SU-DHL-6 (cell line): ENCODE results near the gene MT1X.

Experiments used
- H2AFZ ChIP-seq: fragments of 200-600 bp; sonication (generic); 2 replicates; pipeline ENCODE4 v1.6.1; 2014; ENCODE audit warnings: low read depth, mild to moderate bottlenecking, moderate library complexity, mixed read lengths, antibody characterized with exemption, low read length; ENCODE audit not compliant: severe bottlenecking
- H3F3A ChIP-seq: fragments of 200-600 bp; shearing (Covaris generic); 2 replicates; pipeline ENCODE4 v1.6.0; 2016; ENCODE audit warnings: antibody characterized with exemption, mild to moderate bottlenecking; ENCODE audit not compliant: insufficient read depth
- H3K27ac ChIP-seq: fragments of 200-600 bp; sonication (generic); 2 replicates; pipeline ENCODE4 v1.5.1; 2016; ENCODE audit warnings: low read depth, mild to moderate bottlenecking, low read length, moderate library complexity, mixed read lengths
- H3K27me3 ChIP-seq: fragments of 200-600 bp; sonication (generic), shearing (Covaris generic); 2 replicates; pipeline ENCODE4 v1.6.0; 2014; ENCODE audit warnings: mild to moderate bottlenecking, low read length
- H3K36me3 ChIP-seq: fragments of 200-600 bp; sonication (generic); 2 replicates; pipeline ENCODE4 v1.6.1; 2014; ENCODE audit warnings: mild to moderate bottlenecking, low read length, mixed read lengths
- H3K4me2 ChIP-seq: fragments of 300-600, 200-600 bp; shearing (Covaris generic), sonication (generic); 2 replicates; pipeline ENCODE4 v1.6.0; 2014; ENCODE audit warnings: low read length, low read depth, mild to moderate bottlenecking; ENCODE audit not compliant: poor library complexity, severe bottlenecking
- H3K4me3 ChIP-seq: fragments of 200-600 bp; sonication (generic); 2 replicates; pipeline ENCODE4 v1.5.1; 2014; ENCODE audit warnings: antibody characterized with exemption, low read length, mild to moderate bottlenecking, mixed read lengths; ENCODE audit not compliant: insufficient read depth, poor library complexity, severe bottlenecking
- H3K79me2 ChIP-seq: fragments of 200-600 bp; sonication (generic); 2 replicates; pipeline ENCODE4 v1.6.1; 2014; ENCODE audit warnings: mild to moderate bottlenecking, low read length, moderate library complexity; ENCODE audit not compliant: insufficient read depth
- H3K9ac ChIP-seq: fragments of 200-600 bp; sonication (generic); 2 replicates; pipeline ENCODE4 v1.7.0; 2014; ENCODE audit warnings: mild to moderate bottlenecking, low read length
- H3K9me2 ChIP-seq: fragments of 200-600 bp; sonication (generic); replicated peaks from 2 replicates; pipeline ENCODE4 v1.6.1; 2014; ENCODE audit warnings: low read length; ENCODE audit not compliant: insufficient read depth
- H3K9me3 ChIP-seq: fragments of 200-600 bp; sonication (generic); 2 replicates; pipeline ENCODE4 v1.6.1; 2014; ENCODE audit warnings: low read length, mixed read lengths; ENCODE audit not compliant: insufficient read depth
- H4K20me1 ChIP-seq: fragments of 200-600 bp; sonication (generic); 2 replicates; pipeline ENCODE4 v1.6.1; 2014; ENCODE audit warnings: low read depth, mild to moderate bottlenecking, antibody characterized with exemption, low read length, moderate library complexity, mixed read lengths
- EZH2phosphoT487 ChIP-seq: fragments of 200-600 bp; sonication (generic), shearing (Covaris generic); conservative IDR thresholded peaks from 2 replicates; pipeline ENCODE4 v1.6.1; 2018; ENCODE audit warnings: mild to moderate bottlenecking, antibody characterized with exemption, low read length, moderate library complexity, mixed read lengths
- TF ChIP-seq, protein P1 (sequence below): fragments of 200-600 bp; sonication (generic); IDR thresholded peaks from one replicate; pipeline ENCODE4 v1.5.1; 2017; ENCODE audit warnings: antibody characterized with exemption, mild to moderate bottlenecking, low read length, moderate library complexity; ENCODE audit not compliant: insufficient read depth, poor library complexity, severe bottlenecking

MT1X gene

DNA sequence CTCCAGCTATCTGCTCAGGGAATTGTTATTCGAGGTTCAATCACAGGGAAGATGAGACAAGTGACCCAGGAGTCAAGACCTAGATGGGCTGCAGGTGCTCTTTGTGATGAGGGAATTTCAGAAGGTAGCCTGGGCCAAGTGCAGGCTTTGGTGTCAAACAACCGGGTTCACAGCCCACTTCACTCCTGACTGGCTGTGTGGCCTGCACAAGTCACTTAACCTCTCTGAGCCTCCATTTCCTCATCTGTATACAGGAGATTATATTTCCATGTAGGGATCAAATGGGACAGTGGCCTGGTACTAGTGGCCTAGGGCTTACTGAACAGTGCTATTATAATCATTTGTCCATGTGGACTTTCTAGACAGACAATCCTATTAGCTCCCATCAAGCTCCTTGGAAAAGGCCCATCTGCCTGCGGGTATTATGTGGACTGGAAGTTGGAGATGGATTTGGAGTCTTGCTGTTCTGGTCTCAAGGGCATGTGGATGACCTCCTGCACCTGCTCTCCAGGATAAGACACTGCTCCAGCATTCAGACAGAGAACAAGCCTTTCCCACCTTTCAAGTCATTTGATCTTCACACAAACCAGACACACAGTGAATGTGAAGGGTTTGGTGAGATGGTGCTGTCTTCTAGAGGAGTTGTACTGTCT lies 3.1 kb upstream of the MT1X start:
- no peaks in the 10 kb centered on the region for H3K36me3 ChIP-seq
- H3K27me3 ChIP-seq, result no peaks in the 10 kb centered on the region
- H3K9me2 ChIP-seq, result no peaks in the 10 kb centered on the region
- no peaks in the 10 kb centered on the region for H4K20me1 ChIP-seq
- H3K4me3 ChIP-seq, result no peak overlapping the region
- no peaks in the 10 kb centered on the region for H3K79me2 ChIP-seq
- no peak overlapping the region for H3K9ac ChIP-seq
- no peak overlapping the region for H2AFZ ChIP-seq
- no peaks in the 10 kb centered on the region for H3K9me3 ChIP-seq
- no peak for TF ChIP-seq EZH2phosphoT487
- TF ChIP-seq, protein P1, sequence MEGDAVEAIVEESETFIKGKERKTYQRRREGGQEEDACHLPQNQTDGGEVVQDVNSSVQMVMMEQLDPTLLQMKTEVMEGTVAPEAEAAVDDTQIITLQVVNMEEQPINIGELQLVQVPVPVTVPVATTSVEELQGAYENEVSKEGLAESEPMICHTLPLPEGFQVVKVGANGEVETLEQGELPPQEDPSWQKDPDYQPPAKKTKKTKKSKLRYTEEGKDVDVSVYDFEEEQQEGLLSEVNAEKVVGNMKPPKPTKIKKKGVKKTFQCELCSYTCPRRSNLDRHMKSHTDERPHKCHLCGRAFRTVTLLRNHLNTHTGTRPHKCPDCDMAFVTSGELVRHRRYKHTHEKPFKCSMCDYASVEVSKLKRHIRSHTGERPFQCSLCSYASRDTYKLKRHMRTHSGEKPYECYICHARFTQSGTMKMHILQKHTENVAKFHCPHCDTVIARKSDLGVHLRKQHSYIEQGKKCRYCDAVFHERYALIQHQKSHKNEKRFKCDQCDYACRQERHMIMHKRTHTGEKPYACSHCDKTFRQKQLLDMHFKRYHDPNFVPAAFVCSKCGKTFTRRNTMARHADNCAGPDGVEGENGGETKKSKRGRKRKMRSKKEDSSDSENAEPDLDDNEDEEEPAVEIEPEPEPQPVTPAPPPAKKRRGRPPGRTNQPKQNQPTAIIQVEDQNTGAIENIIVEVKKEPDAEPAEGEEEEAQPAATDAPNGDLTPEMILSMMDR, result no peak
- no peaks in the 10 kb centered on the region for H3F3A ChIP-seq
- no peak overlapping the region for H3K27ac ChIP-seq
- no peak overlapping the region for H3K4me2 ChIP-seq

DNA sequence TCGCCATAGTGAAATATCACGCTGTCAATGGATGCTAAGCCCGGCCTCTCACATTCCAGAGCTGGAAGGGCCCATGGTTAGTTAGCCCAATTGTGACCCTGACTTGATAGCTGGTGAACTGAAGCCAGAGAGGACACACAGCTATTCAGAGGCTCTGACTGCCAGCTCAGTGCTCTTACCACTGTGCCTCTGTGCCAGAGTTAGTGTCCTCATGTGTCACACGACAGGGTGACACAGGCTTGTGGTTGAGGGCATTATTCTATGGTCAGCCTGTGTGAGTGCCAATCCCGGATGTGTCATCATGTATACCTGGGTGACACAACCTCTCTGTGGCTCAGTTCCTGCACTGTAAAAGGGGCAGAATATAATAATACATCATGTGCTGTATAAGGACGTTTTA lies 2.5 kb upstream of the MT1X start:
- Histone ChIP-seq H3K36me3 (no peaks in the 10 kb centered on the region), H3K27ac (no peak overlapping the region), H2AFZ (no peak overlapping the region), H3F3A (no peaks in the 10 kb centered on the region), H3K4me2 (no peak overlapping the region), H3K27me3 (no peaks in the 10 kb centered on the region), H3K9me3 (no peaks in the 10 kb centered on the region), H3K9ac (no peak overlapping the region), H4K20me1 (no peaks in the 10 kb centered on the region), H3K9me2 (no peaks in the 10 kb centered on the region), H3K4me3 (no peak overlapping the region), H3K79me2 (no peaks in the 10 kb centered on the region)
- no peak for TF ChIP-seq EZH2phosphoT487
- TF ChIP-seq, protein P1, result no peak

DNA sequence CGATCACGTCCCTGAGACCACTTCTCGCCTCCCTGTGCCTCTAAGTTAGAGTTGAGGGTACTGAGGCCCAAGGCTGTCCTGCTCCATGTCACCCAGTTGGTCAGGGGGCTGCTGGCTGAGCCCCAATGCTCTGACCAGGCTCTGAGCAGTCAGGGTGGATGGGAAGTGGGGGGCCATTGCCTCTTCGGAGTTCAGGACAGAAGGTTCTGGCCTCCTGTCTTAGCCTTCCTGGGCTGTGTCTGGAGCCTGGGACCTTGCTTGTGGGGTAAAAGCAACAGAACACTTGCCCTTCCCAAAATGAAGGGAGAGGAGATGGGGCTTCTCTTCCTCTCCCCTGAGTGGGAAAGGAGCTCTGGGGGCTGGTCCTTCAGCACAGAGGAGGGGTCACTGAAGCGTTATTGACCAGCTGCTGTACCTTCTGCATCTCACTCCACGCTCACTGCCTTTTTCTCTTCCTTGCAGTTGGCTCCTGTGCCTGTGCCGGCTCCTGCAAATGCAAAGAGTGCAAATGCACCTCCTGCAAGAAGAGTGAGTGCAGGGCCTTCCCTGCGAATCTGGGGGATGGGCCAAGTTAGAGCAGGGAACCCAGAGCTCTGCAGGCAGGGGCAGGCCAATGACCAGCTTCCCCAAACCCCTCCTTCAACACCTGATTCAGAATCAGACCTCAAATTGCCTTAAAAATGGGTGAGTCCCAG lies 580 bp downstream of the MT1X start:
- H3K27ac ChIP-seq, result no peak overlapping the region

More for the DNA sequence above, 580 bp downstream of the MT1X start:
- Histone ChIP-seq H3K79me2 (no peaks in the 10 kb centered on the region), H2AFZ (peak overlapping the region; percentile 78), H3K27me3 (no peaks in the 10 kb centered on the region), H4K20me1 (no peaks in the 10 kb centered on the region), H3K9me3 (no peaks in the 10 kb centered on the region), H3F3A (no peaks in the 10 kb centered on the region), H3K9ac (peak overlapping the region; percentile 57), H3K4me3 (peak overlapping the region; percentile 51), H3K36me3 (no peaks in the 10 kb centered on the region), H3K4me2 (peak overlapping the region; percentile 70), H3K9me2 (no peaks in the 10 kb centered on the region)
- no peak for TF ChIP-seq EZH2phosphoT487
- TF ChIP-seq, protein P1, result no peak
